K562 (cell line): Measurements from ENCODE around the gene HES3. TPM values are rescaled to one million over a fixed set of nuclear protein-coding genes. Genes with fewer than 3 reads are reported as not detected.

Source experiments
- ATAC-seq: fragments of 200-7000 bp; cut with Tn5 transposase; 3 replicates; pipeline ENCODE4 v1.9.1; 2020; ENCODE audit warnings: moderate library complexity
- BruUV-seq: library from RNA; stranded (reverse); fragments of 400-500 nt; replicated peaks from 2 replicates; lab custom pipeline; 2021; lab: Mats Ljungman, UMichigan
- CTCF ChIA-PET: fragments of 300-600 bp; formaldehyde crosslinking; extraction: SDS; loops from one replicate; lab custom pipeline; 2021; ENCODE audit warnings: low intra/inter-chr PET ratio; lab: Yijun Ruan, JAX
- POLR2A ChIA-PET: fragments of 300-600, 350-650 bp; sonication (Branson Sonifier 250); formaldehyde crosslinking; extraction: SDS; loops from one replicate; lab custom pipeline; 2021; ENCODE audit warnings: antibody characterized with exemption, inconsistent platforms; lab: Yijun Ruan, JAX
- DNase-seq, 4 experiments: peaks; one replicate each; pipeline versions ENCODE4 v3.0.0 to v3.0.0-alpha.2; 2011 to 2018; ENCODE audit warnings: low spot score in 3 of 4, mixed read lengths in 3 of 4; ENCODE audit errors: extremely low read depth in 1 of 4
- FAIRE-seq: peaks from 2 replicates; lab custom pipeline; 2011; peaks lifted over from hg19 to GRCh38; lab: Jason Lieb, UNC
- H2AFZ ChIP-seq: 2 replicates; pipeline ENCODE4 v1.6.0; 2011; ENCODE audit warnings: low read depth, low read length, control low read depth, inconsistent platforms
- H3K27ac ChIP-seq: fragments of 200-600 bp; 3 replicates; pipeline ENCODE4 v1.8.0; 2011; ENCODE audit warnings: low read depth, mild to moderate bottlenecking, control low read depth, inconsistent platforms, low read length, moderate library complexity, mixed read lengths; ENCODE audit errors: extremely low read depth
- H3K27me3 ChIP-seq, 2 experiments: fragments of 300-600 bp in 1 of 2; 2 replicates in 1 of 2; 3 replicates in 1 of 2; pipeline versions ENCODE4 v1.6.0 to v1.8.0; 2011; ENCODE audit warnings: inconsistent platforms in 2 of 2, low read length in 2 of 2, mild to moderate bottlenecking in 1 of 2, mixed read lengths in 1 of 2, moderate library complexity in 1 of 2; ENCODE audit not compliant: control insufficient read depth in 2 of 2, insufficient read depth in 2 of 2
- H3K36me3 ChIP-seq: fragments of 300-600 bp; 3 replicates; pipeline ENCODE4 v1.8.0; 2011; ENCODE audit warnings: mild to moderate bottlenecking, low read length, inconsistent platforms; ENCODE audit not compliant: control insufficient read depth, insufficient read depth
- H3K4me1 ChIP-seq, 2 experiments: fragments of 200-600 bp in 1 of 2; replicated peaks in 1 of 2; 2 replicates in 1 of 2; 3 replicates in 1 of 2; pipeline versions ENCODE4 v1.5.1 to v1.8.0; 2011; ENCODE audit warnings: inconsistent platforms in 2 of 2, low read length in 2 of 2, mild to moderate bottlenecking in 1 of 2, mixed read lengths in 1 of 2, moderate library complexity in 1 of 2; ENCODE audit not compliant: control insufficient read depth in 2 of 2, insufficient read depth in 2 of 2
- H3K4me2 ChIP-seq: 2 replicates; pipeline ENCODE4 v1.6.1; 2011; ENCODE audit warnings: low read length, control low read depth, inconsistent platforms, mixed read lengths; ENCODE audit not compliant: insufficient read depth
- H3K4me3 ChIP-seq: fragments of 200-600 bp; sonication (generic), shearing (Covaris generic); 2 replicates; pipeline ENCODE4 v1.5.1; 2016; ENCODE audit warnings: control low read depth, inconsistent platforms
- H3K79me2 ChIP-seq: fragments of 200-600 bp; 3 replicates; pipeline ENCODE4 v1.8.0; 2011; ENCODE audit warnings: low read length, inconsistent platforms; ENCODE audit not compliant: control insufficient read depth, insufficient read depth
- H3K9ac ChIP-seq, 2 experiments: 2 replicates each; pipeline versions ENCODE4 v1.6.0 to v1.6.1; 2011; ENCODE audit warnings: low read depth in 2 of 2, low read length in 2 of 2, control low read depth in 1 of 2, inconsistent platforms in 1 of 2, mild to moderate bottlenecking in 1 of 2, mixed read lengths in 1 of 2; ENCODE audit not compliant: insufficient read depth in 1 of 2
- H3K9me1 ChIP-seq: one replicate; pipeline ENCODE4 v1.6.0; 2011; ENCODE audit warnings: inconsistent platforms, mild to moderate bottlenecking, low read length, moderate library complexity; ENCODE audit not compliant: control insufficient read depth, insufficient read depth
- H3K9me3 ChIP-seq: replicated peaks from 2 replicates; pipeline ENCODE4 v1.5.1; 2011; ENCODE audit warnings: low read depth, low read length, inconsistent platforms; ENCODE audit not compliant: control insufficient read depth, insufficient read depth
- H4K20me1 ChIP-seq: replicated peaks from 2 replicates; pipeline ENCODE4 v1.6.1; 2011; ENCODE audit warnings: low read length, inconsistent platforms, mixed read lengths; ENCODE audit not compliant: control insufficient read depth, insufficient read depth
- BRD9 ChIP-seq: fragments of 450-650 bp; IDR thresholded peaks from 2 replicates; pipeline ENCODE4 v1.6.1; 2018; ENCODE audit warnings: low read depth; ENCODE audit not compliant: partially characterized antibody
- GABPB1 ChIP-seq: sonication (generic); formaldehyde crosslinking; IDR thresholded peaks from 2 replicates; pipeline ENCODE4 v1.8.0; 2022; ENCODE audit warnings: mild to moderate bottlenecking, missing genetic modification reagents
- NFATC3 ChIP-seq: fragments of 450-650 bp; IDR thresholded peaks from 2 replicates; pipeline ENCODE4 v1.6.1; 2017; ENCODE audit warnings: mild to moderate bottlenecking
- NFYB ChIP-seq: IDR thresholded peaks from 2 replicates; pipeline ENCODE4 v1.6.1; 2011; ENCODE audit warnings: mild to moderate bottlenecking, moderate library complexity; ENCODE audit not compliant: insufficient read length; ENCODE audit errors: extremely low read depth
- PTRF ChIP-seq: fragments of 450-650 bp; IDR thresholded peaks from 2 replicates; pipeline ENCODE4 v1.6.1; 2016; ENCODE audit warnings: mild to moderate bottlenecking, missing genetic modification characterization, missing compliant biosample characterization
- ZNF224 ChIP-seq: sonication (generic); formaldehyde crosslinking; IDR thresholded peaks from 2 replicates; pipeline ENCODE4 v1.8.0; 2022; ENCODE audit warnings: mild to moderate bottlenecking, missing genetic modification reagents
- ZNF561 ChIP-seq: fragments of 450-650 bp; formaldehyde crosslinking; conservative IDR thresholded peaks from 2 replicates; pipeline ENCODE4 v1.4.0; 2020; ENCODE audit warnings: mild to moderate bottlenecking, moderate library complexity
- WGBS: fragments of 100-300 bp; shearing (Covaris generic); methylation state at CpG from one replicate; pipeline ENCODE4 v1.1.6; 2016; ENCODE audit warnings: low coverage, mixed read lengths; ENCODE audit not compliant: insufficient coverage; ENCODE audit errors: missing lambda C conversion rate; 5-methylcytosine and 5-hydroxymethylcytosine counted together
- in situ Hi-C: fragments of 300-500 bp; cut with MboI; formaldehyde crosslinking; loops from 4 replicates; pipeline ENCODE4 v1.15.0; 2018; ENCODE audit warnings: inconsistent platforms, mixed read lengths
- intact Hi-C: fragments of 100-400 bp; cut with micrococcal nuclease; formaldehyde crosslinking; loops from 2 replicates; pipeline ENCODE4 v1.14.2; 2022
- polyA plus RNA-seq, 8 experiments: library from polyadenylated mRNA; depleted of rRNA in 4 of 8; stranded (reverse) in 5 of 8; unstranded in 3 of 8; fragments of >200 nt; fragmentation: Nextera tagmentation in 2 of 8; fragmentation: Illumina TruSeq in 1 of 8; extraction: Ambion mirVana in 2 of 8; extraction: Trizol in 1 of 8; gene quantifications; 2 replicates each; pipeline versions ENCODE4 v1.2.1 to v1.2.3, GENCODE V29; 2011 to 2014; ENCODE audit warnings: inconsistent platforms in 1 of 8, missing spikeins in 1 of 8
- total RNA-seq, 7 experiments: library from RNA; depleted of rRNA in 6 of 7; stranded (reverse); fragments of >200 nt in 6 of 7; fragmentation: Illumina TruSeq in 2 of 7; extraction: Trizol in 2 of 7; gene quantifications; 2 replicates each; pipeline versions ENCODE4 v1.2.1 to v1.2.3, GENCODE V29; 2011 to 2021; ENCODE audit warnings: low replicate concordance in 1 of 7
- TF ChIP-seq, protein P1 (sequence below): sonication (generic); formaldehyde crosslinking; IDR thresholded peaks from 2 replicates; pipeline ENCODE4 v1.5.0; 2020; ENCODE audit warnings: missing genetic modification reagents

HES3 gene
- total and polyA plus RNA-seq, 9 of the 15 experiments (the other 6 are each of a cell fraction or from before 2014, with no cell fraction given): not detected

DNA sequence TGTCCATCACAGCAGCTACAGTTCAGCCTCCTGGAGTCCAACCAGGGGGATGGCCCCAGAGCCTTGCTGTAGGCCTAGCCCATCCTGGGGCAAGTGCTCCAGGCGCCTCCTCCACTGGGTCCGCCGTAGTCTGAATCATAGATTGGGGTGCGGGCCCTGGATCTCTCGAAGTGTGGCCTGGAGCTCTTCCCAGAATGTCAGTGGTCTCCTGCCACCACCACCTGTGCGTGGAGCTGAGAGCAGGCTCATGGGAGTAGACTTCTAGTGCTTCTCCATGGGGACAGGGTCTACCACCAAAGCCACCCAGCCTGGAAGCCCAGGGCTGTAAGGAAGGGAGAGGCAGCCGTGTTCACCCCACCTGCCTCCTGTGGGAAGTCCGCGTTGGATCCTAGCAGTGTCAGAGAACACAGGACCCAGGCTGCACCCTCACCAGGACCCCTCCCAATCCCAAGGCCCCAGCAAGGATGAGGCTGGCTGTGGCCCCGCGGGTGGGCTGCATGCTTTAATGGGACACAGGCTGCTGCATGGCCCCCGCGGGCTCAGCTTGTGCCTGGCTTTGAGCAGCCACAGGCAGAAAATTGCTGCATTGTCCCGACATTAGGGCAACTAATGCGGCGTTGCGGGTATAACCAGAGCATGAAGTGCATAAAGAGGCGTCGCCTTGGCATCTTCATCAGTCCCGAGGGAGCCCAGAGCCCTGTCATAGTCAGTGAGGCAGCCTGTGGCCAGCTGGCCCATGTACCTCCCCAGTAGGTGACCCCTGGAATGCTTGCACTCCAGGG is 735 bp upstream of the HES3 start:
- in situ Hi-C loops: no loop called here
- TF ChIP-seq ZNF224 (CRISPR knock-in tag) (no peak), PTRF (no peak), BRD9 (no peak), ZNF561 (CRISPR knock-in tag) (no peak), NFYB (no peak), GABPB1 (CRISPR knock-in tag) (no peak), NFATC3 (no peak)
- TF ChIP-seq, protein P1, sequence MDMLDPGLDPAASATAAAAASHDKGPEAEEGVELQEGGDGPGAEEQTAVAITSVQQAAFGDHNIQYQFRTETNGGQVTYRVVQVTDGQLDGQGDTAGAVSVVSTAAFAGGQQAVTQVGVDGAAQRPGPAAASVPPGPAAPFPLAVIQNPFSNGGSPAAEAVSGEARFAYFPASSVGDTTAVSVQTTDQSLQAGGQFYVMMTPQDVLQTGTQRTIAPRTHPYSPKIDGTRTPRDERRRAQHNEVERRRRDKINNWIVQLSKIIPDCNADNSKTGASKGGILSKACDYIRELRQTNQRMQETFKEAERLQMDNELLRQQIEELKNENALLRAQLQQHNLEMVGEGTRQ (CRISPR knock-in tag): no peak
- H3K9me3 ChIP-seq: no peaks in the 10 kb centered on the region
- no peak overlapping the region for H3K27ac ChIP-seq
- CTCF ChIA-PET: interaction anchor here (1.3 to 3.0 kb wide), 2 partner anchors 134 to 202 kb away, joined by 9 to 16 read pairs; no protein-coding TSS in a partner anchor
- peaks cover 5 to 47% of the 10 kb centered on the region in 2 experiments; a peak in 3 of 5 replicates for H3K4me1 ChIP-seq
- no peak overlapping the region for H3K4me3 ChIP-seq
- ATAC-seq (no peak), FAIRE-seq (no peak), DNase-seq (no peak)
- no peak overlapping the region for H3K4me2 ChIP-seq
- H3K79me2 ChIP-seq: no peaks in the 10 kb centered on the region
- intact Hi-C loops: no loop called here
- no peaks in the 10 kb centered on the region for H3K36me3 ChIP-seq
- 7% methylated on average over 20 of the region's 20 CpGs for whole genome bisulfite sequencing
- H3K27me3 ChIP-seq: peaks cover 35 to 58% of the 10 kb centered on the region in 2 experiments
- H3K9ac ChIP-seq: no peak overlapping the region
- peaks cover 28% of the 10 kb centered on the region for H4K20me1 ChIP-seq
- no TSS peak for BruUV-seq
- no peak overlapping the region for H2AFZ ChIP-seq
- POLR2A ChIA-PET: interaction anchor here (1.0 kb wide), 1 partner anchor 124 kb away, joined by 3 read pairs; no protein-coding TSS in a partner anchor
- H3K9me1 ChIP-seq: no peaks in the 10 kb centered on the region
